ENCODE measurements around the gene DIP2A. TPM values are rescaled to one million over a fixed set of nuclear protein-coding genes. Genes with fewer than 3 reads are reported as not detected.

Gene DIP2A, protein sequence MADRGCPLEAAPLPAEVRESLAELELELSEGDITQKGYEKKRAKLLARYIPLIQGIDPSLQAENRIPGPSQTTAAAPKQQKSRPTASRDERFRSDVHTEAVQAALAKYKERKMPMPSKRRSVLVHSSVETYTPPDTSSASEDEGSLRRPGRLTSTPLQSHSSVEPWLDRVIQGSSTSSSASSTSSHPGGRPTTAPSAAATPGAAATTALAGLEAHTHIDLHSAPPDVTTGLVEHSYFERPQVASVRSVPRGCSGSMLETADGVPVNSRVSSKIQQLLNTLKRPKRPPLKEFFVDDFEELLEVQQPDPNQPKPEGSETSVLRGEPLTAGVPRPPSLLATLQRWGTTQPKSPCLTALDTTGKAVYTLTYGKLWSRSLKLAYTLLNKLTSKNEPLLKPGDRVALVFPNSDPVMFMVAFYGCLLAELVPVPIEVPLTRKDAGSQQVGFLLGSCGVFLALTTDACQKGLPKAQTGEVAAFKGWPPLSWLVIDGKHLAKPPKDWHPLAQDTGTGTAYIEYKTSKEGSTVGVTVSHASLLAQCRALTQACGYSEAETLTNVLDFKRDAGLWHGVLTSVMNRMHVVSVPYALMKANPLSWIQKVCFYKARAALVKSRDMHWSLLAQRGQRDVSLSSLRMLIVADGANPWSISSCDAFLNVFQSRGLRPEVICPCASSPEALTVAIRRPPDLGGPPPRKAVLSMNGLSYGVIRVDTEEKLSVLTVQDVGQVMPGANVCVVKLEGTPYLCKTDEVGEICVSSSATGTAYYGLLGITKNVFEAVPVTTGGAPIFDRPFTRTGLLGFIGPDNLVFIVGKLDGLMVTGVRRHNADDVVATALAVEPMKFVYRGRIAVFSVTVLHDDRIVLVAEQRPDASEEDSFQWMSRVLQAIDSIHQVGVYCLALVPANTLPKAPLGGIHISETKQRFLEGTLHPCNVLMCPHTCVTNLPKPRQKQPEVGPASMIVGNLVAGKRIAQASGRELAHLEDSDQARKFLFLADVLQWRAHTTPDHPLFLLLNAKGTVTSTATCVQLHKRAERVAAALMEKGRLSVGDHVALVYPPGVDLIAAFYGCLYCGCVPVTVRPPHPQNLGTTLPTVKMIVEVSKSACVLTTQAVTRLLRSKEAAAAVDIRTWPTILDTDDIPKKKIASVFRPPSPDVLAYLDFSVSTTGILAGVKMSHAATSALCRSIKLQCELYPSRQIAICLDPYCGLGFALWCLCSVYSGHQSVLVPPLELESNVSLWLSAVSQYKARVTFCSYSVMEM (N-terminal part only)
- total RNA-seq = 25.8 and 26.8 TPM in 2 replicates

DNA sequence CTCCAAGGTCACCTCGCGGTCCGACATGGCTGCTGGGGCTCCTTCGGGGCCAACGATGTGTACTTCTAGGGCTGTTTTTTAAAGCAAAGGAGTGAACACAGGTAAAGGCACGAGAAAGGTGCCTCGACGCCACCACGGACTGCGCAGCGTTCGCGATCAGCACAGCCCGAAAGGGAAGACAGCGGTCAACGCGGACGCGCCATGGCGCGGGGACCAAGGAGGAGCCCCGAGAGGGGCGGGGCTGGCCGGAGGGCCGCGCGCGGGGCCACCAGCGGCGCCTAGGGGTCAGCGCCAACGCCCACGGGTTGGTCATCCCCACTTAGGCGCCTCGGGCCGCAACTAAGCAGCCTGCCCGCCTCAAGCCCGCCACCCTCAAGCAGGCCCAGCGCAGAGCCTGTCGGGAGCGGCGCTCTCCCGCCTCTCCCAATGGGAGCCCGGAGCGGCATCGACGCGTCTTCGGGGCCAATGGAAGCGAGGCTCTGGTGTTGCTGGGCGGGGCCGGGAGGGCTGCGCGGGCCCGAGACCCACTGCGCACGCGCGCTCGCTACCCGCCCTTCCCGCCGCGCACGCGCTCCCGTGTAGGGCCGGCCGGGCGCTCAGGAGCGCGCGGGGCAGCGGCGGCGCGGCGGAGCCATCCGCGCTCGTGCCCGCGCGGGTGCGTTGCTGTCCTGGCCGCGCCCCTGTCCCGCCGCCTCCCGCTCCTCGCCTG lies at the start of gene DIP2A:
DIP2A (plus strand) TSS at position 577 of the 709 bp plus-strand sequence. CDS start 241 bp downstream, outside the sequence.

DNA sequence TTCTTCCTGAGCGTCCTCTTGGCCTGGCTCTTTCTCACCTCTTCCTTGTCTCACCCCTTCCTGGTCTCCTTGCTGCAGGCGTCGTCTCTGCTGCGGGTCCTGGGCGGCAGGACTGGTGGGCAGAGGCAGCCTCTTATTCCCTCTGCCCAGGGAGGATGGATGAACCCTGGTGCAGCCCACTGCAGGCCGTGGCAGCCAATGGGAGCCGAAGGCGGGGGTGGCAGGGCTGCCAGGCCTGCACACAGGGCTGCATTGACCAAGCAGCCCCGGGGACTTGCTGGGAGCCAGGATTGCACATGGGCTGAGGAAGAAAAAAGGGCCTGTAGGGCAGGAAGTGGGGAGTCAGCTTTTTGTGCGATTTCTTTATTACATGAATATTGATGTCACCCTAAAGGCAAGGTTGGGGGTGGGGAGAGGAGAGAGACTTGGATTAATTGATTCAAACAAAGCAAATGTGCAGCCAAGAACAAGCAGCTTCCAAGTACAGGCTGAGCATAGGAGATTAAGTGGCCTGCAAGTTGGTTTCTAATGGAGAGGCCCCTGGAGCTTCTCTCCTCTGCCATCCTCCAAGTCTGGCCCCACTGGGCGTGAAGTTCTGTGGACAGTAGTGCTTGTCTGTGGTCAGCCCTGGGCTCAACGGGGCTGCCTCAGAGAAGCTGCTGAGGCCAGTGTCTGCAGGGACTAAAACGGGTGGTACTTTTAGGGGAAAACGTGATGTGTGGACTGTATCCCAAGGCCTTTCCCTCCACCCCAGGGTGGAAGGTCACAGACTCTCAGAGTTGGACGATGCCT lies 146.5 kb downstream of the DIP2A start, which contains the start of gene S100B:
S100B (minus strand) TSS at position 108 of the 792 bp plus-strand sequence. CDS start 2,667 bp downstream, outside the sequence.

Other genes starting within 250 kb of the DIP2A start
- 142 and 182 TPM in 2 replicates for gene LSS, start 230.1 kb upstream of the DIP2A start, total RNA-seq
- gene MCM3AP, start 173.3 kb upstream of the DIP2A start, total RNA-seq = 47.0 and 49.0 TPM in 2 replicates
- gene YBEY, start 172.5 kb upstream of the DIP2A start, total RNA-seq = 14.9 and 15.7 TPM in 2 replicates
- gene C21orf58, start 135.0 kb upstream of the DIP2A start, total RNA-seq = 3.8 and 6.5 TPM in 2 replicates
- 15.4 and 17.3 TPM in 2 replicates for gene PCNT, start 134.7 kb upstream of the DIP2A start, total RNA-seq
- not detected in 2 replicates for gene S100B, start 146.2 kb downstream of the DIP2A start, total RNA-seq
- 112 and 144 TPM in 2 replicates for gene PRMT2, start 176.8 kb downstream of the DIP2A start, total RNA-seq

Data from hair follicular keratinocyte (primary cell).